Psoas muscle (tissue), 8 donors: ENCODE results near the gene FAT2. TPM values are rescaled to one million over a fixed set of nuclear protein-coding genes. Genes with fewer than 3 reads are reported as not detected.

Experiments used
- ATAC-seq, 4 donors: fragments of 200-7000 bp; cut with Tn5 transposase; one replicate each; pipeline ENCODE4 v1.9.1; 2020; ENCODE audit warnings: moderate library complexity in 3 of 4, mild to moderate bottlenecking in 2 of 4
- DNase-seq, 2 donors: peaks; one replicate each; pipeline ENCODE4 v3.0.0-alpha.2; 2020
- H3K27ac ChIP-seq: fragments of 200-600 bp; one replicate; pipeline ENCODE4 v1.8.0; 2022
- H3K27me3 ChIP-seq, 3 donors: fragments of 200-600 bp in 1 of 3; one replicate each; pipeline versions ENCODE4 v1.6.1 to v1.8.0; 2013 to 2022; ENCODE audit warnings: low read length in 2 of 3, mild to moderate bottlenecking in 2 of 3, moderate library complexity in 1 of 3; ENCODE audit not compliant: insufficient read depth in 3 of 3
- H3K36me3 ChIP-seq, 2 donors: fragments of 200-600 bp in 1 of 2; one replicate each; pipeline versions ENCODE4 v1.6.1 to v1.8.0; 2013 to 2022; ENCODE audit warnings: low read depth in 1 of 2, mild to moderate bottlenecking in 1 of 2, moderate library complexity in 1 of 2; ENCODE audit not compliant: insufficient read depth in 1 of 2
- H3K4me1 ChIP-seq: fragments of 200-600 bp; one replicate; pipeline ENCODE4 v1.8.0; 2022
- H3K4me3 ChIP-seq: fragments of 200-600 bp; one replicate; pipeline ENCODE4 v1.8.0; 2022; ENCODE audit warnings: mild to moderate bottlenecking
- H3K9me3 ChIP-seq: fragments of 200-600 bp; one replicate; pipeline ENCODE4 v1.8.0; 2022
- WGBS, 3 donors: extraction: QIAGEN DNeasy Blood & Tissue Kit; methylation state at CpG; one replicate each; pipeline versions ENCODE4 v1.1.6 to v1.1.7; 2013; 5-methylcytosine and 5-hydroxymethylcytosine counted together
- intact Hi-C, 2 donors: fragments of 100-400 bp; cut with DNase I; formaldehyde crosslinking; loops; one replicate each; pipeline versions ENCODE4 v1.11.0 to v1.14.2; 2022
- polyA plus RNA-seq, 3 donors: library from polyadenylated mRNA; stranded (reverse); fragments of 200-250 nt; gene quantifications; one replicate each; pipeline ENCODE4 v1.2.3, GENCODE V29; 2013
- total RNA-seq, 4 donors: library from RNA; stranded (reverse); fragmentation: NEBNext Ultra II Directional in 2 of 4; extraction: Animal tissue kit (Norgen Biotek cat#: 25700) in 2 of 4; gene quantifications; one replicate each; pipeline versions ENCODE4 v1.2.1 to v1.2.4, GENCODE V29; 2021 to 2023
- TF ChIP-seq, protein P1 (sequence below): fragments of 200-600 bp; IDR thresholded peaks from one replicate; pipeline ENCODE4 v1.8.0; 2022; ENCODE audit warnings: antibody characterized with exemption
- donor health status: healthy with polysubstance abuse.
- donor health status: DM: no; HTN: no; CAD: no; lungs with moderate emphysema.
- donor health status: Bipolar disorder and iron deficiency.
- donor health status: healthy.
- donor health status: DM: yes; HTN: yes; CAD: no.
- donor health status: DM: no; HTN: no; CAD: no.
- donor health status: DM: no; HTN: no; CAD: no.
- donor health status: DM: yes; HTN: yes; CAD: no.

Gene FAT2
- total and polyA plus RNA-seq, 7 donors: 0.01 to 0.03 (median 0.02) TPM; not detected in 3

DNA sequence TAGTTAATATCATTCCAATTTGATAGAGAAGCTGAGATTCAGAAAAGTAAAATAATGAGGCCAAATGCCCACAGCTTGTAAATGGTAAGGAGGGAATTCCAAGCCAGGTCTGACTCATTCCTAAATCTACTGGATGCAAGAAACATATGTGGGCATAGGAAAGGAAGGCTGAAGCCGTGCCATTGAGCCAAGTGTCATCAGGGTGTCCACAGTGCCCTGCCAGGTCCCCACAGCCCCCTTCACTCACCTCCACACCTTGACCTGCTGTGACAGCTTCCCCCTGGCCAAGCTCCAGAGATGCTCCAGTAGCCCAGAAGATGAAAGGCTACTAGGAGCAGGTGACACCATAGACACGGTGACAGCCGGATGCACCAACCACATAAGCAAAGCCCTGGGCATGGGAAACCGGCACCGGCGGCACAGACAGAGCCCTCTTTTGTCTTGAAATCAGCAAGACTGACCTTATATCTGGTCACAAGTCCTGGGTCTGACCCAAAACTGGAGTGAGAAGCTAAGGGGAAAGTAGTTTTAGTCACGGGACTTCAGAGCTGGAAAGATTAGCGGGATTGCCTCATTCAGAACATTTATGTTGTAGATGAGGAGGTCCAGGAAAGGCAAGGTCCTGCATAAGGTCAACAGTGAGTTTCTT lies 20.1 kb upstream of the FAT2 start:
- Histone ChIP-seq H3K36me3 (no peaks in the 10 kb centered on the region), H3K4me3 (no peak overlapping the region), H3K4me1 (no peaks in the 10 kb centered on the region), H3K27ac (no peak overlapping the region), H3K27me3 (no peaks in the 10 kb centered on the region), H3K9me3 (no peaks in the 10 kb centered on the region)
- no peak for ATAC-seq
- intact Hi-C loops: no loop called here
- DNase-seq: no peak
- TF ChIP-seq, protein P1, sequence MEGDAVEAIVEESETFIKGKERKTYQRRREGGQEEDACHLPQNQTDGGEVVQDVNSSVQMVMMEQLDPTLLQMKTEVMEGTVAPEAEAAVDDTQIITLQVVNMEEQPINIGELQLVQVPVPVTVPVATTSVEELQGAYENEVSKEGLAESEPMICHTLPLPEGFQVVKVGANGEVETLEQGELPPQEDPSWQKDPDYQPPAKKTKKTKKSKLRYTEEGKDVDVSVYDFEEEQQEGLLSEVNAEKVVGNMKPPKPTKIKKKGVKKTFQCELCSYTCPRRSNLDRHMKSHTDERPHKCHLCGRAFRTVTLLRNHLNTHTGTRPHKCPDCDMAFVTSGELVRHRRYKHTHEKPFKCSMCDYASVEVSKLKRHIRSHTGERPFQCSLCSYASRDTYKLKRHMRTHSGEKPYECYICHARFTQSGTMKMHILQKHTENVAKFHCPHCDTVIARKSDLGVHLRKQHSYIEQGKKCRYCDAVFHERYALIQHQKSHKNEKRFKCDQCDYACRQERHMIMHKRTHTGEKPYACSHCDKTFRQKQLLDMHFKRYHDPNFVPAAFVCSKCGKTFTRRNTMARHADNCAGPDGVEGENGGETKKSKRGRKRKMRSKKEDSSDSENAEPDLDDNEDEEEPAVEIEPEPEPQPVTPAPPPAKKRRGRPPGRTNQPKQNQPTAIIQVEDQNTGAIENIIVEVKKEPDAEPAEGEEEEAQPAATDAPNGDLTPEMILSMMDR: no peak
- WGBS, 3 donors: 88 to 93% (median 89%) methylated on average over 8 of the region's 8 CpGs

DNA sequence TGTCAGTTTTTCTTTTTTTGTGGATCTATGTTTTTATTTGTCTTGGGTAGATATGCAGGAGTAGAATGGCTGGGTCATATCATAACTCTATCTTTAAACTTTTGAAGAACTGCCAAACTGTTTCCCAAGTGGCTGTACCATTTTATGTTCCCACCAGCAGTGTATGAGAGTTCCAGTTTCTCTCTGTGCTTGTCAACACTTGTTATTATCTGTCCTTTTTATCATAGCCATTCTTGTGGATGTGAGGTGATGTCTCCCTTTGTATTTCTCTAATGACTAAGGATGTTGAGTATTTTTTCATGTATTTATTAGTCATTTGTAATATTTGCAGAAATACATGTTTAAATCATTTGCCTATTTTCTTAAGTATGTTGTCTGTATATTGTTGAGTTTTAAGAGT lies 17.4 kb upstream of the FAT2 start:
- H3K27ac ChIP-seq: no peak overlapping the region
- intact Hi-C loops: no loop called here
- no peaks in the 10 kb centered on the region for H3K9me3 ChIP-seq
- H3K36me3 ChIP-seq: no peaks in the 10 kb centered on the region
- H3K27me3 ChIP-seq: no peaks in the 10 kb centered on the region
- no peaks in the 10 kb centered on the region for H3K4me1 ChIP-seq
- H3K4me3 ChIP-seq: no peak overlapping the region
- TF ChIP-seq, protein P1: no peak
- no peak for DNase-seq
- no peak for ATAC-seq

DNA sequence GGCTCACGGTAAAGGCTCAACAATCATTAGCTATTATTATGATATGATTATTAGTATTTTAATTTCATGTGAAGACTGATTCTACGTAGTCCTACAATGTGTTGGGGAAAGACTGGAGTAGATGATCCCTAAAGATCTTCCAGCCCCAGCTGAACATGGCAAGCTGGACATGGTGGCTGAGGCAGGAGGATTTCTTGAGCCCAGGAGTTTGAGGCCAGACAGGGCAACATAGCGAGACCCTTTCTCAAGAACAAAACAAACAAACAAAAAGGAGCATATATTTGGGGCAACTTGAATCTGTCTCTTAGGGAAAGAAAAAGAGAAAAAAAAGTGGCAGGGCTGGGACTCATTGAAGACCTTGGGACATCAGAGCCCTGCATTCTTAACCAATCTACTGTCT lies 16.2 kb upstream of the FAT2 start:
- whole genome bisulfite sequencing, 3 donors: 90 to 94% (median 94%) methylated on average over 3 of the region's 3 CpGs
- H3K9me3 ChIP-seq: no peaks in the 10 kb centered on the region
- H3K27me3 ChIP-seq: no peaks in the 10 kb centered on the region
- no peaks in the 10 kb centered on the region for H3K36me3 ChIP-seq
- DNase-seq (no peak), ATAC-seq (no peak)
- no peaks in the 10 kb centered on the region for H3K4me1 ChIP-seq
- intact Hi-C loops: no loop called here
- TF ChIP-seq, protein P1: no peak
- no peak overlapping the region for H3K27ac ChIP-seq
- H3K4me3 ChIP-seq: no peak overlapping the region

GRCh38 chr5:151605559-151605958 lies 14.4 kb upstream of the FAT2 start:
- ATAC-seq (no peak), DNase-seq (no peak)
- intact Hi-C loops: no loop called here
- TF ChIP-seq, protein P1: no peak
- Histone ChIP-seq H3K4me1 (no peaks in the 10 kb centered on the region), H3K27me3 (no peaks in the 10 kb centered on the region), H3K36me3 (no peaks in the 10 kb centered on the region), H3K9me3 (no peaks in the 10 kb centered on the region), H3K27ac (no peak overlapping the region), H3K4me3 (no peak overlapping the region)
- WGBS, 3 donors: 70 to 84% (median 76%) methylated on average over 3 of the region's 3 CpGs

- no peaks in the 10 kb centered on the region for H3K9me3 ChIP-seq
- H3K4me1 ChIP-seq: no peaks in the 10 kb centered on the region
- DNase-seq: no peak
- no peaks in the 10 kb centered on the region for H3K27me3 ChIP-seq
- TF ChIP-seq, protein P1: no peak
- ATAC-seq: no peak
- intact Hi-C loops: no loop called here
- H3K4me3 ChIP-seq: no peak overlapping the region
- H3K36me3 ChIP-seq: no peaks in the 10 kb centered on the region
- no peak overlapping the region for H3K27ac ChIP-seq
These were observed 11.7 kb upstream of the FAT2 start for GRCh38 chr5:151602806-151603205.
